ENCODE data around the gene SMCHD1.

DNA sequence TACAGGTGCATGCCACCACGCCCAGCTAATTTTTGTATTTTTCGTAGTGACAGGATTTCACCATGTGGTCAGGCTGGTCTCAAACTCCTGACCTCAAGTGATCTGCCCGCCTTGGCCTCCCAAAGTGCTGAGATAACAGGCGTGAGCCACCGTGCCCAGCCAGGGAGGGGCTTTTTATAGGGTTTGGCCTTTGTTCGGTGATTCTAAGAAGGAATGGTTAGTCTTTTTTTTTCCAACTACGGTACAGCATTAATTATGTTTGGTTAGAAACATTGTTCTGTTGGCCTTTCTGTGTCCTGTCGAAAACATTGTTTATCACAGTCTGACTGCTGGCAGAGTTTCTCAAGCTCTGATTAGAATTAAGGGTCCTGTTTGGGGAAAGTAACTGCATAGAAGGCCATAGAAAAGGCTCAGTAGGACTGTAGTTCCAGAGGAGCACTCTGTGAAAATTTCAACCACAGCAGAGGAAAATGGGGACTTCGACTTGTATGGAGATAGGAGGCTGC lies 19.3 kb upstream of the SMCHD1 start:
- TF ChIP-seq, protein P1, sequence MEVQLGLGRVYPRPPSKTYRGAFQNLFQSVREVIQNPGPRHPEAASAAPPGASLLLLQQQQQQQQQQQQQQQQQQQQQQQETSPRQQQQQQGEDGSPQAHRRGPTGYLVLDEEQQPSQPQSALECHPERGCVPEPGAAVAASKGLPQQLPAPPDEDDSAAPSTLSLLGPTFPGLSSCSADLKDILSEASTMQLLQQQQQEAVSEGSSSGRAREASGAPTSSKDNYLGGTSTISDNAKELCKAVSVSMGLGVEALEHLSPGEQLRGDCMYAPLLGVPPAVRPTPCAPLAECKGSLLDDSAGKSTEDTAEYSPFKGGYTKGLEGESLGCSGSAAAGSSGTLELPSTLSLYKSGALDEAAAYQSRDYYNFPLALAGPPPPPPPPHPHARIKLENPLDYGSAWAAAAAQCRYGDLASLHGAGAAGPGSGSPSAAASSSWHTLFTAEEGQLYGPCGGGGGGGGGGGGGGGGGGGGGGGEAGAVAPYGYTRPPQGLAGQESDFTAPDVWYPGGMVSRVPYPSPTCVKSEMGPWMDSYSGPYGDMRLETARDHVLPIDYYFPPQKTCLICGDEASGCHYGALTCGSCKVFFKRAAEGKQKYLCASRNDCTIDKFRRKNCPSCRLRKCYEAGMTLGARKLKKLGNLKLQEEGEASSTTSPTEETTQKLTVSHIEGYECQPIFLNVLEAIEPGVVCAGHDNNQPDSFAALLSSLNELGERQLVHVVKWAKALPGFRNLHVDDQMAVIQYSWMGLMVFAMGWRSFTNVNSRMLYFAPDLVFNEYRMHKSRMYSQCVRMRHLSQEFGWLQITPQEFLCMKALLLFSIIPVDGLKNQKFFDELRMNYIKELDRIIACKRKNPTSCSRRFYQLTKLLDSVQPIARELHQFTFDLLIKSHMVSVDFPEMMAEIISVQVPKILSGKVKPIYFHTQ (CRISPR knock-in tag; IDR thresholded peaks at IDR 0.05): no peak
- TF ChIP-seq NR3C1 (CRISPR knock-in tag; conservative IDR thresholded peaks at IDR 0.05; ENCODE audit: low read depth) (no peak), USF1 (CRISPR knock-in tag; IDR thresholded peaks at IDR 0.05) (no peak), ETV6 (CRISPR knock-in tag; IDR thresholded peaks at IDR 0.05) (no peak), CTCF (IDR thresholded peaks at IDR 0.05) (no peak), HMGXB4 (CRISPR knock-in tag; IDR thresholded peaks at IDR 0.05) (no peak), ARID4B (CRISPR knock-in tag; IDR thresholded peaks at IDR 0.05; ENCODE audit: borderline replicate concordance) (no peak), ZBTB21 (CRISPR knock-in tag; IDR thresholded peaks at IDR 0.05; ENCODE audit: borderline replicate concordance) (no peak), HMGA2 (CRISPR knock-in tag; IDR thresholded peaks at IDR 0.05) (no peak), SP1 (CRISPR knock-in tag; conservative IDR thresholded peaks at IDR 0.05) (no peak), ZNF416 (CRISPR knock-in tag; IDR thresholded peaks at IDR 0.05) (no peak), NR2C2 (CRISPR knock-in tag; IDR thresholded peaks at IDR 0.05) (no peak)
- TF ChIP-seq, protein P2, sequence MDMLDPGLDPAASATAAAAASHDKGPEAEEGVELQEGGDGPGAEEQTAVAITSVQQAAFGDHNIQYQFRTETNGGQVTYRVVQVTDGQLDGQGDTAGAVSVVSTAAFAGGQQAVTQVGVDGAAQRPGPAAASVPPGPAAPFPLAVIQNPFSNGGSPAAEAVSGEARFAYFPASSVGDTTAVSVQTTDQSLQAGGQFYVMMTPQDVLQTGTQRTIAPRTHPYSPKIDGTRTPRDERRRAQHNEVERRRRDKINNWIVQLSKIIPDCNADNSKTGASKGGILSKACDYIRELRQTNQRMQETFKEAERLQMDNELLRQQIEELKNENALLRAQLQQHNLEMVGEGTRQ (CRISPR knock-in tag; IDR thresholded peaks at IDR 0.05): no peak
- TF ChIP-seq, protein P3, sequence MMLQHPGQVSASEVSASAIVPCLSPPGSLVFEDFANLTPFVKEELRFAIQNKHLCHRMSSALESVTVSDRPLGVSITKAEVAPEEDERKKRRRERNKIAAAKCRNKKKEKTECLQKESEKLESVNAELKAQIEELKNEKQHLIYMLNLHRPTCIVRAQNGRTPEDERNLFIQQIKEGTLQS (CRISPR knock-in tag; conservative IDR thresholded peaks at IDR 0.05): no peak
